Measurements from ENCODE around the gene GRIK1.

The GRIK1 gene

DNA sequence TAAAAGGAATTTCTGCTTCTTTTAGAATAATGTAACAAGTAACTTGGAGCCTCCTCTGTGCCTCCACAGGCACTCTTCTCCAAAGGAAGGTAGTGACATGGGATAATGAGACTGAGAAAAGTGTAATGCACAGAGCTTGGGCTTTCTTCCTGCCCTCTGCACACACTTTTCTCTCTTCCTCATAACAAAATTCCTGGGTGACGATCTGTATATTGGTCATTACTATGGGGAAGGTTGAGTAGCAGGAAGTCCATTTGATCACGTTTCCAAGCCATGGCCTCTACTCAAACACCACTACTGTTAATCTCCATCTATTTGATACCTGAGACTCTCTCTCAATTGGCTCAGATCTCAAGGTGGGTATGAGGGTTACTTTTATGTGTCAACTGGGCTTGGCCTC, 113.9 kb downstream of the GRIK1 start:
- H3K9me3 ChIP-seq (ENCODE audit: control insufficient read depth, insufficient read depth, low read depth, low read length), result no peaks in the 10 kb centered on the region
- ChIA-PET CTCF (no interaction called here), POLR2A (no interaction called here)
- H3K4me1 ChIP-seq (ENCODE audit: control insufficient read depth, insufficient read depth, low read length), result no peaks in the 10 kb centered on the region
- H3K4me3 ChIP-seq (ENCODE audit: low read depth, low read length), result no peak overlapping the region
- no peaks in the 10 kb centered on the region for H3K36me3 ChIP-seq (ENCODE audit: control insufficient read depth in 2 of 2, insufficient read depth in 1 of 2, low read length in 2 of 2)
- TF ChIP-seq ZNF558 (tag by site-specific recombination; IDR thresholded peaks at IDR 0.05) (no peak), ZNF529 (tag by site-specific recombination; IDR thresholded peaks at IDR 0.05; ENCODE audit: insufficient replicate concordance) (no peak), ZNF121 (tag by site-specific recombination; IDR thresholded peaks at IDR 0.05) (no peak), ZNF324 (tag by site-specific recombination; IDR thresholded peaks at IDR 0.05) (no peak), HOXA7 (CRISPR knock-in tag; IDR thresholded peaks at IDR 0.05; ENCODE audit: borderline replicate concordance) (no peak), ZSCAN23 (tag by site-specific recombination; IDR thresholded peaks at IDR 0.05) (no peak), ZNF239 (tag by site-specific recombination; IDR thresholded peaks at IDR 0.05) (no peak), OSR2 (tag by site-specific recombination; IDR thresholded peaks at IDR 0.05) (no peak), GLI4 (tag by site-specific recombination; IDR thresholded peaks at IDR 0.05) (no peak), ZNF248 (tag by site-specific recombination; IDR thresholded peaks at IDR 0.05) (no peak), ZNF132 (tag by site-specific recombination; IDR thresholded peaks at IDR 0.05; ENCODE audit: borderline replicate concordance) (no peak), ZNF654 (tag by site-specific recombination; IDR thresholded peaks at IDR 0.05; ENCODE audit: low read depth) (no peak)
- TF ChIP-seq, protein P1, sequence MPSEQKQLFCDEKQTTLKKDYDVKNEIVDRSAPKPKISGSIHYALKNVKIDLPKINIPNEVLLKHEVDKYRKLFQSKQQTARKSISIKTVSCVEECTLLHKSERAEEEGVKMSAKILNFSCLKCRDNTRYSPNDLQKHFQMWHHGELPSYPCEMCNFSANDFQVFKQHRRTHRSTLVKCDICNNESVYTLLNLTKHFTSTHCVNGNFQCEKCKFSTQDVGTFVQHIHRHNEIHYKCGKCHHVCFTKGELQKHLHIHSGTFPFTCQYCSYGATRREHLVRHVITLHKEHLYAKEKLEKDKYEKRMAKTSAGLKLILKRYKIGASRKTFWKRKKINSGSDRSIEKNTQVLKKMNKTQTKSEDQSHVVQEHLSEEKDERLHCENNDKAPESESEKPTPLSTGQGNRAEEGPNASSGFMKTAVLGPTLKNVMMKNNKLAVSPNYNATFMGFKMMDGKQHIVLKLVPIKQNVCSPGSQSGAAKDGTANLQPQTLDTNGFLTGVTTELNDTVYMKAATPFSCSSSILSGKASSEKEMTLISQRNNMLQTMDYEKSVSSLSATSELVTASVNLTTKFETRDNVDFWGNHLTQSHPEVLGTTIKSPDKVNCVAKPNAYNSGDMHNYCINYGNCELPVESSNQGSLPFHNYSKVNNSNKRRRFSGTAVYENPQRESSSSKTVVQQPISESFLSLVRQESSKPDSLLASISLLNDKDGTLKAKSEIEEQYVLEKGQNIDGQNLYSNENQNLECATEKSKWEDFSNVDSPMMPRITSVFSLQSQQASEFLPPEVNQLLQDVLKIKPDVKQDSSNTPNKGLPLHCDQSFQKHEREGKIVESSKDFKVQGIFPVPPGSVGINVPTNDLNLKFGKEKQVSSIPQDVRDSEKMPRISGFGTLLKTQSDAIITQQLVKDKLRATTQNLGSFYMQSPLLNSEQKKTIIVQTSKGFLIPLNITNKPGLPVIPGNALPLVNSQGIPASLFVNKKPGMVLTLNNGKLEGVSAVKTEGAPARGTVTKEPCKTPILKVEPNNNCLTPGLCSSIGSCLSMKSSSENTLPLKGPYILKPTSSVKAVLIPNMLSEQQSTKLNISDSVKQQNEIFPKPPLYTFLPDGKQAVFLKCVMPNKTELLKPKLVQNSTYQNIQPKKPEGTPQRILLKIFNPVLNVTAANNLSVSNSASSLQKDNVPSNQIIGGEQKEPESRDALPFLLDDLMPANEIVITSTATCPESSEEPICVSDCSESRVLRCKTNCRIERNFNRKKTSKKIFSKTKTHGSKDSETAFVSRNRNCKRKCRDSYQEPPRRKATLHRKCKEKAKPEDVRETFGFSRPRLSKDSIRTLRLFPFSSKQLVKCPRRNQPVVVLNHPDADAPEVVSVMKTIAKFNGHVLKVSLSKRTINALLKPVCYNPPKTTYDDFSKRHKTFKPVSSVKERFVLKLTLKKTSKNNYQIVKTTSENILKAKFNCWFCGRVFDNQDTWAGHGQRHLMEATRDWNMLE (tag by site-specific recombination; conservative IDR thresholded peaks at IDR 0.05; ENCODE audit: low read depth), result no peak
- TF ChIP-seq, protein P2, sequence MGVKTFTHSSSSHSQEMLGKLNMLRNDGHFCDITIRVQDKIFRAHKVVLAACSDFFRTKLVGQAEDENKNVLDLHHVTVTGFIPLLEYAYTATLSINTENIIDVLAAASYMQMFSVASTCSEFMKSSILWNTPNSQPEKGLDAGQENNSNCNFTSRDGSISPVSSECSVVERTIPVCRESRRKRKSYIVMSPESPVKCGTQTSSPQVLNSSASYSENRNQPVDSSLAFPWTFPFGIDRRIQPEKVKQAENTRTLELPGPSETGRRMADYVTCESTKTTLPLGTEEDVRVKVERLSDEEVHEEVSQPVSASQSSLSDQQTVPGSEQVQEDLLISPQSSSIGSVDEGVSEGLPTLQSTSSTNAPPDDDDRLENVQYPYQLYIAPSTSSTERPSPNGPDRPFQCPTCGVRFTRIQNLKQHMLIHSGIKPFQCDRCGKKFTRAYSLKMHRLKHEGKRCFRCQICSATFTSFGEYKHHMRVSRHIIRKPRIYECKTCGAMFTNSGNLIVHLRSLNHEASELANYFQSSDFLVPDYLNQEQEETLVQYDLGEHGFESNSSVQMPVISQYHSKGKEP (tag by site-specific recombination; IDR thresholded peaks at IDR 0.05), result no peak
- TF ChIP-seq, protein P3, sequence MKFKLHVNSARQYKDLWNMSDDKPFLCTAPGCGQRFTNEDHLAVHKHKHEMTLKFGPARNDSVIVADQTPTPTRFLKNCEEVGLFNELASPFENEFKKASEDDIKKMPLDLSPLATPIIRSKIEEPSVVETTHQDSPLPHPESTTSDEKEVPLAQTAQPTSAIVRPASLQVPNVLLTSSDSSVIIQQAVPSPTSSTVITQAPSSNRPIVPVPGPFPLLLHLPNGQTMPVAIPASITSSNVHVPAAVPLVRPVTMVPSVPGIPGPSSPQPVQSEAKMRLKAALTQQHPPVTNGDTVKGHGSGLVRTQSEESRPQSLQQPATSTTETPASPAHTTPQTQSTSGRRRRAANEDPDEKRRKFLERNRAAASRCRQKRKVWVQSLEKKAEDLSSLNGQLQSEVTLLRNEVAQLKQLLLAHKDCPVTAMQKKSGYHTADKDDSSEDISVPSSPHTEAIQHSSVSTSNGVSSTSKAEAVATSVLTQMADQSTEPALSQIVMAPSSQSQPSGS (tag by site-specific recombination; IDR thresholded peaks at IDR 0.05; ENCODE audit: low read depth), result no peak
- TF ChIP-seq, protein P4, sequence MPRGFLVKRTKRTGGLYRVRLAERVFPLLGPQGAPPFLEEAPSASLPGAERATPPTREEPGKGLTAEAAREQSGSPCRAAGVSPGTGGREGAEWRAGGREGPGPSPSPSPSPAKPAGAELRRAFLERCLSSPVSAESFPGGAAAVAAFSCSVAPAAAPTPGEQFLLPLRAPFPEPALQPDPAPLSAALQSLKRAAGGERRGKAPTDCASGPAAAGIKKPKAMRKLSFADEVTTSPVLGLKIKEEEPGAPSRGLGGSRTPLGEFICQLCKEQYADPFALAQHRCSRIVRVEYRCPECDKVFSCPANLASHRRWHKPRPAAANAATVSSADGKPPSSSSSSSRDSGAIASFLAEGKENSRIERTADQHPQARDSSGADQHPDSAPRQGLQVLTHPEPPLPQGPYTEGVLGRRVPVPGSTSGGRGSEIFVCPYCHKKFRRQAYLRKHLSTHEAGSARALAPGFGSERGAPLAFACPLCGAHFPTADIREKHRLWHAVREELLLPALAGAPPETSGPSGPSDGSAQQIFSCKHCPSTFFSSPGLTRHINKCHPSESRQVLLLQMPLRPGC (tag by site-specific recombination; IDR thresholded peaks at IDR 0.05), result no peak
- no peak overlapping the region for H3K27ac ChIP-seq (ENCODE audit: extremely low read depth, low read depth, low read length)

DNA sequence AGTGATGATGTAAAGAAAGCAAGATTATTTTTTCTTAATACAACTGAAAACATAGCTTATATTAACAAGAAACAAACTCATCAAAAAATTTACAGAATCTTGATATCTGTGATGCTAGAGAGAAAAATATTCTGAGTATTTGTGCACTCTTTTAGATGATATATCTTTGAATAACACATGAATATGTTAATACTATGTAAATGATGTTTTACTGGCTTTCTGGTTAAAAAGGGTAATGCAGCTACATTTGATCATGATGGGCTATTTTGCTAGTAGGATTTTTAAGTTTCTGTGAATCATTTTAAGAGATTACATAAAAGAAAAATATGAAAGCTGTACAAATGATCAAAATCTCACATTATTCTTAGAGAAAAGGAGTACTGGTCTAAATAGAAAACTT, 114.5 kb downstream of the GRIK1 start:
- Histone ChIP-seq H3K9me3 (ENCODE audit: control insufficient read depth, insufficient read depth, low read depth, low read length) (no peaks in the 10 kb centered on the region), H3K4me3 (ENCODE audit: low read depth, low read length) (no peak overlapping the region), H3K27ac (ENCODE audit: extremely low read depth, low read depth, low read length) (no peak overlapping the region), H3K36me3 (ENCODE audit: control insufficient read depth in 2 of 2, insufficient read depth in 1 of 2, low read length in 2 of 2) (no peaks in the 10 kb centered on the region), H3K4me1 (ENCODE audit: control insufficient read depth, insufficient read depth, low read length) (no peaks in the 10 kb centered on the region)
- TF ChIP-seq WT1 (tag by site-specific recombination; IDR thresholded peaks at IDR 0.05), result no peak
- CTCF ChIA-PET, result interaction anchor here (0.6 kb wide), 1 partner anchor 462 kb away, joined by 4 read pairs; no protein-coding TSS in a partner anchor
- POLR2A ChIA-PET, result no interaction called here
